Fibroblast of pulmonary artery (primary cell): ENCODE measurements around the gene PCDHA1.
"Not testable (repeated sequence)": the region's sequence is repeated elsewhere in the genome, so short reads cannot be mapped to it uniquely, and the experiment has no call there.

Experiments used
- DNase-seq: peaks from one replicate; pipeline ENCODE4 v3.0.0-alpha.2; 2010; ENCODE audit warnings: low read depth
- H3K4me3 ChIP-seq: replicated peaks from 2 replicates; pipeline ENCODE4 v1.5.1; 2011; ENCODE audit warnings: low read depth, mild to moderate bottlenecking, control low read depth, low read length, moderate library complexity
- CTCF ChIP-seq: IDR thresholded peaks from 2 replicates; pipeline ENCODE4 v1.5.1; 2011; ENCODE audit warnings: mild to moderate bottlenecking, control low read depth, low read length, inconsistent platforms; ENCODE audit errors: missing control alignments

Gene PCDHA1

GRCh38 chr5:140833993-140834392 lies 48.1 kb downstream of the PCDHA1 start, which contains the start of gene PCDHA7:
Gene PCDHA7, plus strand, starts transcription at chr5:140834269. Its CDS starts 115 bp downstream, at chr5:140834384.
- TF ChIP-seq CTCF, result peak; percentile 13
- DNase-seq, result peak; percentile 40
- H3K4me3 ChIP-seq, result peak within 1 kb of the TSS; percentile 31

- not testable (repeated sequence) for DNase-seq
- H3K4me3 ChIP-seq, result peak overlapping the region; percentile 31
Observed at GRCh38 chr5:140834439-140835008, 48.6 kb downstream of the PCDHA1 start.

GRCh38 chr5:140835622-140836510 lies 49.9 kb downstream of the PCDHA1 start:
- H3K4me3 ChIP-seq, result no peak overlapping the region
- no peak for DNase-seq
- no peak for TF ChIP-seq CTCF

- no peak within 1 kb of the TSS for H3K4me3 ChIP-seq
- DNase-seq, result no peak
- peak; percentile 6 for TF ChIP-seq CTCF
Observed at GRCh38 chr5:140840978-140841962, 55.3 kb downstream of the PCDHA1 start, which contains the start of gene PCDHA8. Gene PCDHA8, plus strand, starts transcription at chr5:140841187. Its CDS starts 135 bp downstream, at chr5:140841322.

- no peak for DNase-seq
- H3K4me3 ChIP-seq, result no peak overlapping the region
- no peak for TF ChIP-seq CTCF
Observed at GRCh38 chr5:140842798-140843733, 57.1 kb downstream of the PCDHA1 start.

GRCh38 chr5:140848139-140849102 lies 62.5 kb downstream of the PCDHA1 start, which contains the start of gene PCDHA9:
Gene PCDHA9, plus strand, starts transcription at chr5:140848382. Its CDS starts 114 bp downstream, at chr5:140848496.
- DNase-seq, result peak; percentile 20

GRCh38 chr5:140849831-140850634 lies 64.1 kb downstream of the PCDHA1 start:
- DNase-seq, H3K4me3 ChIP-seq: not testable (repeated sequence)

More at GRCh38 chr5:140848139-140849102, 62.5 kb downstream of the PCDHA1 start, which contains the start of gene PCDHA9:
- H3K4me3 ChIP-seq, result not testable (repeated sequence)
